CD14-positive monocyte (primary cell): ENCODE measurements around the gene PRKN. TPM values are rescaled to one million over a fixed set of nuclear protein-coding genes. Genes with fewer than 3 reads are reported as not detected.

Experiments used
- DNase-seq, 3 donors: peaks; one replicate each; pipeline ENCODE4 v3.0.0-alpha.2; 2011 to 2022
- H2AFZ ChIP-seq: 2 replicates; pipeline ENCODE4 v1.6.0; 2012; ENCODE audit warnings: mild to moderate bottlenecking, low read depth, low read length, inconsistent platforms; ENCODE audit not compliant: insufficient read depth, poor library complexity, severe bottlenecking
- H3K27ac ChIP-seq, 2 donors: 1 replicate in 1 of 2; 2 replicates in 1 of 2; pipeline ENCODE4 v1.5.1; 2012 to 2013; ENCODE audit warnings: low read length in 2 of 2, control low read depth in 1 of 2, inconsistent platforms in 1 of 2, low read depth in 1 of 2, mild to moderate bottlenecking in 1 of 2
- H3K27me3 ChIP-seq, 2 donors: one replicate each; pipeline versions ENCODE4 v1.6.0 to v1.6.1; 2011 to 2013; ENCODE audit warnings: low read length in 2 of 2; ENCODE audit not compliant: control insufficient read depth in 2 of 2, insufficient read depth in 2 of 2
- H3K36me3 ChIP-seq, 2 donors: replicated peaks in 1 of 2; 1 replicate in 1 of 2; 2 replicates in 1 of 2; pipeline versions ENCODE4 v1.5.1 to v1.6.1; 2012 to 2013; ENCODE audit warnings: low read length in 2 of 2, control low read depth in 1 of 2, inconsistent platforms in 1 of 2, mild to moderate bottlenecking in 1 of 2; ENCODE audit not compliant: insufficient read depth in 2 of 2, control insufficient read depth in 1 of 2
- H3K4me1 ChIP-seq, 2 donors: 1 replicate in 1 of 2; 2 replicates in 1 of 2; pipeline versions ENCODE4 v1.5.1 to v1.6.1; 2012 to 2013; ENCODE audit warnings: low read length in 2 of 2, control low read depth in 1 of 2, inconsistent platforms in 1 of 2, mild to moderate bottlenecking in 1 of 2, moderate library complexity in 1 of 2; ENCODE audit not compliant: insufficient read depth in 2 of 2, control insufficient read depth in 1 of 2
- H3K4me2 ChIP-seq: replicated peaks from 2 replicates; pipeline ENCODE3; 2012; ENCODE audit warnings: low read length, moderate library complexity, mild to moderate bottlenecking; ENCODE audit not compliant: poor library complexity, severe bottlenecking; ENCODE audit errors: extremely low read depth
- H3K4me3 ChIP-seq, 3 experiments: fragments of 200-600 bp in 1 of 3; sonication (generic) in 1 of 3; replicated peaks in 1 of 3; 1 replicate in 2 of 3; 2 replicates in 1 of 3; pipeline ENCODE4 v1.5.1; 2011 to 2013; ENCODE audit warnings: low read length in 3 of 3, mild to moderate bottlenecking in 3 of 3, control low read depth in 2 of 3, low read depth in 2 of 3, inconsistent platforms in 1 of 3, moderate library complexity in 1 of 3
- H3K79me2 ChIP-seq: 2 replicates; pipeline ENCODE4 v1.6.0; 2012; ENCODE audit warnings: mild to moderate bottlenecking, control low read depth, inconsistent platforms, low read length, moderate library complexity; ENCODE audit not compliant: insufficient read depth
- H3K9ac ChIP-seq: 2 replicates; pipeline ENCODE4 v1.6.0; 2017; ENCODE audit warnings: low read length, mild to moderate bottlenecking; ENCODE audit not compliant: insufficient read depth, poor library complexity, severe bottlenecking
- H3K9me3 ChIP-seq, 2 donors: replicated peaks in 1 of 2; 1 replicate in 1 of 2; 2 replicates in 1 of 2; pipeline versions ENCODE4 v1.5.1 to v1.6.1; 2012 to 2013; ENCODE audit warnings: low read length in 2 of 2, control low read depth in 1 of 2; ENCODE audit not compliant: control insufficient read depth in 1 of 2, insufficient read depth in 1 of 2
- H4K20me1 ChIP-seq: 2 replicates; pipeline ENCODE4 v1.6.0; 2012; ENCODE audit warnings: mild to moderate bottlenecking, low read length, control low read depth, moderate library complexity; ENCODE audit not compliant: insufficient read depth
- H3K27ac Mint-ChIP-seq, 7 donors: one replicate each; pipeline ENCODE4 v1.8.0; 2020; ENCODE audit warnings: mild to moderate bottlenecking in 7 of 7, mixed read lengths in 7 of 7, moderate library complexity in 6 of 7, inconsistent platforms in 2 of 7
- H3K27me3 Mint-ChIP-seq, 3 donors: one replicate each; pipeline ENCODE4 v1.8.0; 2021 to 2022; ENCODE audit warnings: low read depth in 3 of 3, mild to moderate bottlenecking in 3 of 3, mixed read lengths in 3 of 3, moderate library complexity in 3 of 3, inconsistent platforms in 1 of 3
- H3K36me3 Mint-ChIP-seq, 2 donors: one replicate each; pipeline ENCODE4 v1.8.0; 2020; ENCODE audit warnings: mixed read lengths in 2 of 2, inconsistent platforms in 1 of 2, mild to moderate bottlenecking in 1 of 2
- H3K4me1 Mint-ChIP-seq: one replicate; pipeline ENCODE4 v1.8.0; 2020; ENCODE audit warnings: mild to moderate bottlenecking, mixed read lengths
- H3K4me3 Mint-ChIP-seq, 2 donors: one replicate each; pipeline ENCODE4 v1.8.0; 2020; ENCODE audit warnings: mild to moderate bottlenecking in 2 of 2, mixed read lengths in 2 of 2, moderate library complexity in 1 of 2
- H3K9me3 Mint-ChIP-seq, 7 donors: one replicate each; pipeline ENCODE4 v1.8.0; 2020 to 2022; ENCODE audit warnings: mixed read lengths in 7 of 7, mild to moderate bottlenecking in 6 of 7, moderate library complexity in 6 of 7, inconsistent platforms in 2 of 7
- CTCF ChIP-seq: fragments of 200-600 bp; IDR thresholded peaks from one replicate; pipeline ENCODE4 v1.8.0; 2022; ENCODE audit warnings: antibody characterized with exemption, mild to moderate bottlenecking
- WGBS: methylation state at CpG from one replicate; pipeline ENCODE4 v1.1.5; 2013; ENCODE audit warnings: missing lambda C conversion rate; ENCODE audit not compliant: insufficient coverage; 5-methylcytosine and 5-hydroxymethylcytosine counted together
- intact Hi-C, 2 donors: fragments of 100-400 bp; cut with micrococcal nuclease; formaldehyde crosslinking; loops; one replicate each; pipeline versions ENCODE4 v1.15.0 to v1.15.1; 2023
- polyA plus RNA-seq, 3 donors: library from polyadenylated mRNA; depleted of rRNA in 1 of 3; unstranded in 2 of 3; stranded (reverse) in 1 of 3; fragments of 300-500 nt in 2 of 3; fragments of >200 nt in 1 of 3; fragmentation: Illumina TruSeq in 2 of 3; gene quantifications; 1 replicate in 2 of 3; 2 replicates in 1 of 3; pipeline ENCODE4 v1.2.3, GENCODE V29; 2012 to 2021

PRKN gene
- polyA plus RNA-seq, 3 donors: 0.19 to 0.21 TPM; not detected in 1

DNA sequence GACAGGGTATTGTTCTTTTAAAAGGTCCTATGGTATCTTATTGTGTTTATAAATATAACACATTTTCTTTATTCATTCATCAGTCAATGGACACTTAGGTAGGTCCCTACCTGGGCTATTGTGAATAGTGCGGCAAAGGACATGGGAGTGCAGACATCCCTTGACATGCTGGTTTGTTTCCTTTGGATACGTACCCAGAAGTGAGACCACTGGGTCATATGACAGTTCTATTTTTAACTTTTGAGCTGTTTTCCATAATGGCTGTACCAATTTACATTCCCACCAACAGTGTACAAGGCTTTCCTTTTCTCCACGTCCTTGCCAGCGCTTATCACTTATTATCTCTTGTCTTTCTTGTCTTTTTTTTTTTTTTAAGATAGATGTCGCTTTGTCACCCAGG is 627.5 kb downstream of the PRKN start:
- Histone ChIP-seq H3K27me3 (no peaks in the 10 kb centered on the region), H3K4me3 (no peak overlapping the region), H3K27ac (peak overlapping the region in 1 of 2 donors; percentile 72), H2AFZ (no peak overlapping the region), H3K9me3 (peaks cover 6 to 8% of the 10 kb centered on the region in 2 donors), H3K4me2 (no peak overlapping the region), H3K79me2 (no peaks in the 10 kb centered on the region), H3K4me1 (peaks cover 6 to 10% of the 10 kb centered on the region in 2 donors), H4K20me1 (no peaks in the 10 kb centered on the region), H3K36me3 (no peaks in the 10 kb centered on the region), H3K9ac (no peak overlapping the region)
- H3K4me3 Mint-ChIP-seq: no peak overlapping the region
- DNase-seq: no peak
- peak overlapping the region; percentile 75 to 92 (median 82) for H3K27ac Mint-ChIP-seq
- intact Hi-C loops: no loop called here
- peaks cover 7 to 25% (median 12%) of the 10 kb centered on the region in 7 donors for H3K9me3 Mint-ChIP-seq
- H3K4me1 Mint-ChIP-seq: peaks cover 9% of the 10 kb centered on the region
- no CpG with 5 or more reads among the region's 5 CpGs for WGBS
- H3K36me3 Mint-ChIP-seq: no peaks in the 10 kb centered on the region
- peaks cover 0 to 3% (median 0%) of the 10 kb centered on the region in 3 donors for H3K27me3 Mint-ChIP-seq
- no peak for TF ChIP-seq CTCF

- Mint-ChIP-seq H3K36me3 (no peaks in the 10 kb centered on the region), H3K4me3 (no peak overlapping the region), H3K27ac (peak overlapping the region; percentile 75 to 92 (median 82)), H3K27me3 (peaks cover 0 to 3% (median 0%) of the 10 kb centered on the region in 3 donors), H3K4me1 (peaks cover 9% of the 10 kb centered on the region), H3K9me3 (peaks cover 7 to 25% (median 12%) of the 10 kb centered on the region in 7 donors)
- WGBS: no CpG with 5 or more reads among the region's 5 CpGs
- H3K4me2 ChIP-seq: no peak overlapping the region
- no peak overlapping the region for H2AFZ ChIP-seq
- no peaks in the 10 kb centered on the region for H4K20me1 ChIP-seq
- intact Hi-C loops: no loop called here
- peaks cover 6 to 8% of the 10 kb centered on the region in 2 donors for H3K9me3 ChIP-seq
- no peaks in the 10 kb centered on the region for H3K27me3 ChIP-seq
- H3K27ac ChIP-seq: peak overlapping the region in 1 of 2 donors; percentile 72
- no peaks in the 10 kb centered on the region for H3K36me3 ChIP-seq
- no peak for TF ChIP-seq CTCF
- peak; percentile 85 to 93 (median 92) for DNase-seq
- no peak overlapping the region for H3K9ac ChIP-seq
- peaks cover 6 to 10% of the 10 kb centered on the region in 2 donors for H3K4me1 ChIP-seq
- H3K79me2 ChIP-seq: no peaks in the 10 kb centered on the region
- no peak overlapping the region for H3K4me3 ChIP-seq
Measured at GRCh38 chr6:162099685-162100084, 627.9 kb downstream of the PRKN start.
